ENCODE results near the gene LGR6. TPM values are rescaled to one million over a fixed set of nuclear protein-coding genes. Genes with fewer than 3 reads are reported as not detected.

Gene LGR6
- total RNA-seq, 1 experiment from 2014 or later, result 0.08 TPM

- POLR2A ChIA-PET, result no interaction called here
- peak; percentile 45; the same call in 1 of the 2 replicates for ATAC-seq
- TF ChIP-seq, protein P1, sequence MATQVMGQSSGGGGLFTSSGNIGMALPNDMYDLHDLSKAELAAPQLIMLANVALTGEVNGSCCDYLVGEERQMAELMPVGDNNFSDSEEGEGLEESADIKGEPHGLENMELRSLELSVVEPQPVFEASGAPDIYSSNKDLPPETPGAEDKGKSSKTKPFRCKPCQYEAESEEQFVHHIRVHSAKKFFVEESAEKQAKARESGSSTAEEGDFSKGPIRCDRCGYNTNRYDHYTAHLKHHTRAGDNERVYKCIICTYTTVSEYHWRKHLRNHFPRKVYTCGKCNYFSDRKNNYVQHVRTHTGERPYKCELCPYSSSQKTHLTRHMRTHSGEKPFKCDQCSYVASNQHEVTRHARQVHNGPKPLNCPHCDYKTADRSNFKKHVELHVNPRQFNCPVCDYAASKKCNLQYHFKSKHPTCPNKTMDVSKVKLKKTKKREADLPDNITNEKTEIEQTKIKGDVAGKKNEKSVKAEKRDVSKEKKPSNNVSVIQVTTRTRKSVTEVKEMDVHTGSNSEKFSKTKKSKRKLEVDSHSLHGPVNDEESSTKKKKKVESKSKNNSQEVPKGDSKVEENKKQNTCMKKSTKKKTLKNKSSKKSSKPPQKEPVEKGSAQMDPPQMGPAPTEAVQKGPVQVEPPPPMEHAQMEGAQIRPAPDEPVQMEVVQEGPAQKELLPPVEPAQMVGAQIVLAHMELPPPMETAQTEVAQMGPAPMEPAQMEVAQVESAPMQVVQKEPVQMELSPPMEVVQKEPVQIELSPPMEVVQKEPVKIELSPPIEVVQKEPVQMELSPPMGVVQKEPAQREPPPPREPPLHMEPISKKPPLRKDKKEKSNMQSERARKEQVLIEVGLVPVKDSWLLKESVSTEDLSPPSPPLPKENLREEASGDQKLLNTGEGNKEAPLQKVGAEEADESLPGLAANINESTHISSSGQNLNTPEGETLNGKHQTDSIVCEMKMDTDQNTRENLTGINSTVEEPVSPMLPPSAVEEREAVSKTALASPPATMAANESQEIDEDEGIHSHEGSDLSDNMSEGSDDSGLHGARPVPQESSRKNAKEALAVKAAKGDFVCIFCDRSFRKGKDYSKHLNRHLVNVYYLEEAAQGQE (IDR thresholded peaks at IDR 0.05; ENCODE audit: insufficient read depth in 1 of 2, low read depth in 2 of 2, low read length in 1 of 2), result no peak
- no peak for TF ChIP-seq CTCF (IDR thresholded peaks at IDR 0.05)
- no peak for TF ChIP-seq SIN3A (IDR thresholded peaks at IDR 0.05; ENCODE audit: borderline replicate concordance, insufficient read depth, low read depth, low read length)
- TF ChIP-seq POLR2AphosphoS5 (IDR thresholded peaks at IDR 0.05; ENCODE audit: low read depth, low read length), result no peak
- no peak for TF ChIP-seq TCF7L2 (IDR thresholded peaks at IDR 0.05; ENCODE audit: low read depth, low read length)
These were observed 61.1 kb downstream of the LGR6 start for GRCh38 chr1:202254454-202255252.

GRCh38 chr1:202255343-202255742 lies 61.7 kb downstream of the LGR6 start:
- Histone ChIP-seq H3K27me3 (ENCODE audit: control insufficient read depth, insufficient read depth, low read length) (peaks cover 16% of the 10 kb centered on the region), H3K27ac (ENCODE audit: low read length) (no peak overlapping the region), H3K4me3 (ENCODE audit: low read depth in 2 of 2, low read length in 2 of 2) (no peak overlapping the region), H3K9me3 (ENCODE audit: control insufficient read depth, insufficient read depth, low read depth, low read length) (no peaks in the 10 kb centered on the region), H3K4me1 (ENCODE audit: control insufficient read depth, insufficient read depth, low read length) (no peaks in the 10 kb centered on the region), H3K36me3 (ENCODE audit: control insufficient read depth, insufficient read depth, low read length) (no peaks in the 10 kb centered on the region)
- TF ChIP-seq TCF7L2 (IDR thresholded peaks at IDR 0.05; ENCODE audit: low read depth, low read length) (no peak), CTCF (IDR thresholded peaks at IDR 0.05) (no peak), SIN3A (IDR thresholded peaks at IDR 0.05; ENCODE audit: borderline replicate concordance, insufficient read depth, low read depth, low read length) (no peak)
- TF ChIP-seq, protein P1 (IDR thresholded peaks at IDR 0.05; ENCODE audit: insufficient read depth in 1 of 2, low read depth in 2 of 2, low read length in 1 of 2), result no peak
- ATAC-seq, result no peak
- in situ Hi-C loops (cut with HindIII; ENCODE audit: low pct_unique_long_range_greater_than_20kb, low sequenced_read_pairs), result no loop called here
- BruUV-seq (replicated peaks), result no TSS peak
- POLR2A ChIA-PET, result no interaction called here
- no peak for DNase-seq (ENCODE audit: low read depth, low spot score)
- intact Hi-C loops (cut with micrococcal nuclease; ENCODE audit: unreplicated experiment), result no loop called here
- CTCF ChIA-PET, result no interaction called here

More at GRCh38 chr1:202254454-202255252, 61.1 kb downstream of the LGR6 start:
- Histone ChIP-seq H3K4me1 (ENCODE audit: control insufficient read depth, insufficient read depth, low read length) (no peaks in the 10 kb centered on the region), H3K27ac (ENCODE audit: low read length) (no peak overlapping the region), H3K4me3 (ENCODE audit: low read depth in 2 of 2, low read length in 2 of 2) (no peak overlapping the region), H3K9me3 (ENCODE audit: control insufficient read depth, insufficient read depth, low read depth, low read length) (no peaks in the 10 kb centered on the region), H3K27me3 (ENCODE audit: control insufficient read depth, insufficient read depth, low read length) (peaks cover 16% of the 10 kb centered on the region), H3K36me3 (ENCODE audit: control insufficient read depth, insufficient read depth, low read length) (no peaks in the 10 kb centered on the region)
- intact Hi-C loops (cut with micrococcal nuclease; ENCODE audit: unreplicated experiment), result no loop called here
- BruUV-seq (replicated peaks), result no TSS peak
- CTCF ChIA-PET, result no interaction called here
- DNase-seq (ENCODE audit: low read depth, low spot score), result no peak
- in situ Hi-C loops (cut with HindIII; ENCODE audit: low pct_unique_long_range_greater_than_20kb, low sequenced_read_pairs), result no loop called here

Data from Panc1 (cell line).